HS-27A (cell line): ENCODE measurements around the gene MTAP.

ENCODE experiments used
- DNase-seq: peaks from one replicate; pipeline ENCODE4 v3.0.0-alpha.2; 2012; ENCODE audit warnings: low read depth, missing footprints

MTAP gene

DNA sequence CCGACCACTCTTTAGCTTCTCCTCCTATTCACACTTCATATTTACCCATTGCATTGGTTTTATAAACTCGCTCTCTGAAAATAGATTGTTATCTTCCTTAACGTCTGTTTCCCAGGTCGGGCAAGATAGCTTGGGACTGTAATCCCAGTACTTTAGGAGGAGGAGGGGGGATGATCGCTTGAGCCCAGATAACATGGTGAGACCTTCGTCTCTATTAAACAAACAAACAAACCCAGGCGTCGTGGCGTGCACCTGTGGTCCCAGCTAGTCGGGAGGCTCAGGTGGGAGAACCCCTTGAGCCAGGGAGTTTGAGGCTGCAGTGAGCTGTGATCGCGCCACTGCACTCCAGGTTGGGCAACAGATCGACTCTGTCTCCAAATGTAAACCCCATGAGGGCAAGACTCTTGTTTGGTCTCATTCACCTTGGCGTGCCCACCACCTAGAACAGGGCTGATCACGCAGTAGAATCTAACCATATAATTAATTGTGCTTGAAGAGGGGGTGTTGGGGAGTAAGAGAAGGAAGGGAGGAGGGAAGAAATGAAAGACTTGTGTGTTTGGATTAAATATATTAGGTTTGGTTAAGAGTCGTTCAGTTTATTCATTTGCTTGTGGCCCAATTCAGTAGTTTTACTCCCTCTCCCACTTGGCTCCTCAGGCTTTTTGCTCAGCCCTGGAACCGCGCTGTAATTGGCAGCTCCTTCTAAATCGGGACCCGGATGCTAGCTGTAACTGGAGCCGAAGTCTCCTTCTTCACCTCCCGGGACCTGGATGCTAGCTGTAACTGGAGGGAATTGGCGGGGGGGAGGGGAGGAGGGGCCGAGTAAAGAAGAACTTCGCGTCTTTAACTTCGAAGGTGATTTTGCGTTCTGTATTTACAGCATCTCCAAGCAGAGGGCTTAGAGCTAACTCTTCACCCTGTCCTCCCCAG, 166.8 kb downstream of the MTAP start:
- no peak for DNase-seq

DNA sequence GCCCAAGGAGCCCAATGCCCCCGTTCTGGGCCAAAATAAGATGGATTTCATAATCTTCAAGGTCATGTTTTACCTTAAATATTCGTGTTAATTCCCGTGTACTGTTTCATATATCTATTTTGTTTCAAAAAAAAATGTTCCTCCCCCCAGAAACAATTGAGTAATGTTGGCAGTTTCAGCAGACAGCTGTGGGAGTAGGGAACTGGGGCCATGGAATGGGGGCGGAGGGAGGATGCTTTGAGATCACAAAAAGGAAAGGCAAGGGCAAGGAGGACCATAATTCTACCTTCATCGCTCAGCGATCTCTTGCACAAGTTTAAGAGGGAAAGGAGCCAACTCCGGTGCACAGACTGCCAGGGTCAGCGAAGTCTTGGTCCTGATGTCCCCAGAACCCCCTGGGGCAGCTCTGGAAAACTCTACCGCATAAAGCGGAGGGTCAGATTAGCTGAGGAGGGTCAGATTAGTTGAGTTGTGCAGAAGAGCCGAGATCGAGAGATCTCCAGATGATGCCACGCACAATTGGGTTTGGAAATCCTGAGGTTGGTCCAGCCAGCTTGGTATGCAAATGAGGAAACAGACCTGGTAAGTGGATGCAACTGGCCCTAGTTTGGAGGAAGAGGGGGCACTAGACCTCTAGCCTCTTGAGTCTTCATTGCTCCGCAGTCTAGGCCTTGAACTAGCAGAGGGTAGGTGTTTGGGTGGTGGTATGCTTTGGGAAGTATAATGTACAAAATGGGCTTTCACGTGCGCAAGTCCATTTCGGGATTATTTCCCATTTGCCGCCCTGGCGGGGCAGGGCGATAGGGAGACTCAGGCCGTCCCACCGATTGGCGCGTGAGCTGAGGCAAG, 167.7 kb downstream of the MTAP start:
- no peak for DNase-seq

DNA sequence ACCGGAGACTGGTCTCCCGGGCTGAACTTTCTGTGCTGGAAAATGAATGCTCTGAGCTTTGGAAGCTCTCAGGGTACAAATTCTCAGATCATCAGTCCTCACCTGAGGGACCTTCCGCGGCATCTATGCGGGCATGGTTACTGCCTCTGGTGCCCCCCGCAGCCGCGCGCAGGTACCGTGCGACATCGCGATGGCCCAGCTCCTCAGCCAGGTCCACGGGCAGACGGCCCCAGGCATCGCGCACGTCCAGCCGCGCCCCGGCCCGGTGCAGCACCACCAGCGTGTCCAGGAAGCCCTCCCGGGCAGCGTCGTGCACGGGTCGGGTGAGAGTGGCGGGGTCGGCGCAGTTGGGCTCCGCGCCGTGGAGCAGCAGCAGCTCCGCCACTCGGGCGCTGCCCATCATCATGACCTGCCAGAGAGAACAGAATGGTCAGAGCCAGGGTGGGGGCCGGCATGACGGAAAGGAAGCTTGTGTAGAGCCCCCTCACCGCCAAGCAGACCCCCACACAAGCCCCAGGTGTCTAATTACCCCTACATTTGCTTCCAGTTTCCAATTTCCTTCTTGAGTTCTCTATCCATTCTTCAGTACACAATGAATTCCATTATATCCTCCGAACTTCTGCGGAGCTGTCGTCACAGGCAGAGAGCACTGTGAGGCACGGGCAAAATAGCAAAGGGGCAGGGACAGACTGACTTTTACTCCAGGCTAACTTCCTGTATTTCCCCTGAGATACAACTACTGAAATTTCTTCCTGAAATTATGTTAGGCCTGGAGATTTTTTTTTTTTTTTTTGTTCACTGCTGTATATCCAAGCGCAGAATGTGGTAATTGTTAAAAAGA, 168.6 kb downstream of the MTAP start:
- DNase-seq: no peak

DNA sequence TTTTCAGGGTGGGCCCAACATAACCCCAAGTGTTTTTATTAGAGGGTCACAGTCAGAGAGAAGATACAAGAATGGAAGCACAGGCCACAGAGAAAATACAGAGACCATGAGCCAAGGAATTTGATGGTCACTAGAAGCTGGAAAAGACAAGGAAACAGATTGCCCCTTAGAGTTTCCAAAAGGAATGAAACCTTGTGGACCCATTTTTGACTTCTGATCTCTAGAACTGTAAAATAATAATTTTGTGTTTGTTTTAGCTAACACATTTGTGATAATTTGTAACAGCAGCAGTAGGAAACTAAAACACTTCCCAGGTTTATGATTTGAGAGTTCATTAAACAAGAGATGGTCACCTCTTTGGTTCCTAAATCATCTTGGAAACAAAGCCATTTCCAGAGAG, 169.9 kb downstream of the MTAP start:
- no peak for DNase-seq

DNA sequence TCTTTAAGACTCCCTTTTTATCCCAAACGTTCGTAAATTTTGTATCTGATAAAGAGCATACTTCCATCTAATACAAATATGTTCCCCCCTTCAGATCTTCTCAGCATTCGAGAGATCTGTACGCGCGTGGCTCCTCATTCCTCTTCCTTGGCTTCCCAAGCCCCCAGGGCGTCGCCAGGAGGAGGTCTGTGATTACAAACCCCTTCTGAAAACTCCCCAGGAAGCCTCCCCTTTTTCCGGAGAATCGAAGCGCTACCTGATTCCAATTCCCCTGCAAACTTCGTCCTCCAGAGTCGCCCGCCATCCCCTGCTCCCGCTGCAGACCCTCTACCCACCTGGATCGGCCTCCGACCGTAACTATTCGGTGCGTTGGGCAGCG, 171.9 kb downstream of the MTAP start:
- no peak for DNase-seq

DNA sequence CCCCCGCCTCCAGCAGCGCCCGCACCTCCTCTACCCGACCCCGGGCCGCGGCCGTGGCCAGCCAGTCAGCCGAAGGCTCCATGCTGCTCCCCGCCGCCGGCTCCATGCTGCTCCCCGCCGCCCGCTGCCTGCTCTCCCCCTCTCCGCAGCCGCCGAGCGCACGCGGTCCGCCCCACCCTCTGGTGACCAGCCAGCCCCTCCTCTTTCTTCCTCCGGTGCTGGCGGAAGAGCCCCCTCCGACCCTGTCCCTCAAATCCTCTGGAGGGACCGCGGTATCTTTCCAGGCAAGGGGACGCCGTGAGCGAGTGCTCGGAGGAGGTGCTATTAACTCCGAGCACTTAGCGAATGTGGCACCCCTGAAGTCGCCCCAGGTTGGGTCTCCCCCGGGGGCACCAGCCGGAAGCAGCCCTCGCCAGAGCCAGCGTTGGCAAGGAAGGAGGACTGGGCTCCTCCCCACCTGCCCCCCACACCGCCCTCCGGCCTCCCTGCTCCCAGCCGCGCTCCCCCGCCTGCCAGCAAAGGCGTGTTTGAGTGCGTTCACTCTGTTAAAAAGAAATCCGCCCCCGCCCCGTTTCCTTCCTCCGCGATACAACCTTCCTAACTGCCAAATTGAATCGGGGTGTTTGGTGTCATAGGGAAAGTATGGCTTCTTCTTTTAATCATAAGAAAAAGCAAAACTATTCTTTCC, 172.4 kb downstream of the MTAP start:
- no peak for DNase-seq

DNA sequence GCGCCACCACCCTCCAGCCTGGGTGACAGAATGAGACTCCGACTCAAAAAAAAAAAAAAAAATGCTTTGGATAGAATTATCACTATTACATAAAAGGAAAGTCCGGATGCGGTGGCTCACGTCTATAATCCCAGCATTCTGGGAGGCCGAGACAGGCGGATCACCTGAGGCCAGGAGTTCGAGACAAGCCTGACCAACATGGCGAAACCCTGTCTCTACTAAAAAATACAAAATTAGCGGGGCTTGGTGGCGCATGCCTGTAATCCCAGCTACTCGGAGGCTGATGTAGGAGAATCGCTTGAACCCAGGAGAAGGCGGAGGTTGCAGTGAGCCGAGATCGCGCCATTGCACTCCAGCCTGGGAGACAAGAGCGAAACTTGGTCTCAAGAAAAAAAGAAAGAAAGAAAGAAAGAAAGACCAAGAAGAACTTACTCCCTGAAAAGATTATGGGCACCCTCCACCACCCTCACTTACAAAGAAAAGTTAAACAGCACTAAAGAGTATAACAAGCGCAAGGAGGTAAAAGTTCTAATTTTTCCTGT, 174.0 kb downstream of the MTAP start:
- DNase-seq: no peak

DNA sequence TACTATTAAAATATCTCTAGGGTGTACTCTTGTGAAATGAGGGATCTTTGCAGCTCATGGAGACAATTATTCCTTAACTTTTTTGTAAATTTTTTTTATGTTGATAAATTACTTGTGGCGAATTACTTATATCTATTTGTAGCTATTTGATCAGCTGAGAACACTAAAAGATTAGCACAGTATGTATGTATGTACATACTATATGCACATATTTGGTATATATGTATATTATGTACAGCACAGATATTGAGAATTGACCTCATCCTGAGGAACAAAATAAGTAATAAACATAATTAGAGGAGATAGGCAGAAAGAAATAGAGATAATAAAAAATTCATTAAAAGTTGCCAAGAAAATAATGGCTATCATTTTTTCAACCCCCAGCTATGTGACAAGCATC, 180.0 kb downstream of the MTAP start:
- no peak for DNase-seq

DNA sequence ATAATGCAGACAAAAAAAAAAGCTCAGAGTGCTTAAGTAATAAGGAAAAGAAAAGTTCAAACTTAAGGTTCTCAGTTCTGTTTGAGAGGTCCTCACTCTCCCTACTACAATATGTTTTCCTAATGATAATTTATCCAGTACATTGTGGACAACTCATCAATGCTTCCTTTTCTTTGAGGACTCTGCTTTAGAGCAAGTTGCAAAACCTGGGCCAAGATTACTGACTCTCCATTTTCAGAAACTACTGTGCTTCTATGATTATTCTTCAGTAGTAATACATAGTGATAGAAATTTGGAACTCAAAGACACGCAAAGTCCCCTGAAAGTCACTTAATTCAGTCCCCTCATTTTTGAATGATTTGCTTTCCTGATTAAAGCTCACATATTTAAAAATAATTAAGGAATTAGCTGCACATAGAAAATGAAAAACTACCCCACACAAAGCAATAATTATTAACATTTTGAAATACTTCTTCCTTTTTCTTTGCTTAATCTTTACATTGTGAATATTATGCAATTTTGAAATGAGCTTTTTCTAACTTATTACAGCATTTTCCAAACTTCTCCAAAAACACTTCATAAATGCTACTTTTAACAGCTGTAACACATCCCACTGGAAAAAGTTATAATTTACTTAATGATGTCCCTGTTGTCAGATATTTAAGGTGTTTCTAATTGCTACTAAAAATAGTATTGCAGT, 180.6 kb downstream of the MTAP start:
- DNase-seq: no peak

DNA sequence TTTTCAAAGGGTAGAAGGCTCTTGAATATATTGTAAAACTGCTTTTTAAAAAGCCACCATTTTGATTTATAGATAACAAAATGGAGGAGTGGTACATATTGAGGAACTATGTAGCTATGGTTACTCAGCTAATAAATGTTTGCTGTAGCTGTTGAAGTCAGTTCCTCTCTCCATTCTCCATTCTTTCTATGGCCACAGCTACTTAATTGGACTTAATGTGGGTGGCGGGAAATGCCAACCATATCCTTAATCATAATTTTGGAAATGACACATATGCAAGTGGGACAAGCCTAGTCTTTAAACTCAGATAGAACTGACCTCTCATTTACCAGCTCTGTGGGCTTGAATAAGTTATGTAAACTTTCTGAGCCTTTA, 181.1 kb downstream of the MTAP start:
- no peak for DNase-seq

DNA sequence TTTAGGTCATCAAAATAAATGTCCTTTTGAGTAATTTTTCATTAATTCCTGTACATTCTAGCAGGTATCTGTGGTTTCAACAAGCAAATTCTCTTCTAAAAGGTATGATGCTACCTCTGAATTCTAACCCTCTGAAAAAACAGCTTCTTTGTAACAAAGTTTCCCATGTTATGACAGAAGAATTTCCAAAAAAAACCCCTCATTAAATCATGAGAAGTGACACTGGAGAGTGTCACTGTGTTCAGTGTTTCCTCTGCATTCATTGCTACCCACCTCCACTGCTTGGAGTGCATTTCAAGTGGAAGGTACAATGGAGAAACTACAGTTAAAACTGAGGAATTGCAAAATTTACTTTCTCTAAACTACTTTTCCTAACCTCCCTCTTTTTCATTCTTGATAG, 181.7 kb downstream of the MTAP start:
- no peak for DNase-seq

DNA sequence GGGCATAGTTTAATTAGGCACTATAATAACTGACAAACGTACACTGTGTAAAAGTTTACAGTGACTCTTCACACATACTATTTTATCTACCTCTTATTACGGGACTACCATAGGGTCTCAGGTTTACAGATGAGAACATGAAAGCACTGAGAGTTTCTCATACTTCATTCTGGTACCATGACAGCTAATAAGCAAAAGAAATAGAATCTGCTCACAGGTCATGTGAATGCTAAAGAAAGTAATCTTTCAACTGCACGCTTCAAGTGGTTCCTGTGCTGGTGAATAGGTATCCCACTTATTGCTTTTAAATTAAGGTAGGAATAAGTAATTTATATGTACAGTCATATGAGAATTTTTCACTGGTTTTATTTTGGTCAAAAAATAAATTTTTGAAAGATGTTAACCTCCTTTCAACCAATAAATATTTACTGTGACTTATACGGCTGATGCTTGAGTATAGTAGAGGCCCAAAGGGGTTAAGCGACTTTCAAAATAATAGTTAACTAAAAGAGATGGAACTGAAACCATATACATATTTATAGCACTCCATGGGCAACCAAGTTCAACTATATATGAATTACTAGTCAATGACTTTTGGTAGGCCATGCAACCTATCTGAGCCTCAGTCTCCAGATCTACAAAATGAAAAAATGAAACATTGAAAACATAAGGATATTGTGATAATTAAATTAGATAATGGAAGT, 183.7 kb downstream of the MTAP start:
- DNase-seq: no peak
